Fibroblast of villous mesenchyme (primary cell): ENCODE results near the gene KCNS3. TPM values are rescaled to one million over a fixed set of nuclear protein-coding genes. Genes with fewer than 3 reads are reported as not detected.

Experiments
- DNase-seq: peaks from one replicate; pipeline ENCODE4 v3.0.0-alpha.2; 2010; ENCODE audit warnings: low read depth
- H3K4me3 ChIP-seq: 2 replicates; pipeline ENCODE4 v1.5.1; 2011; ENCODE audit warnings: low read depth, mild to moderate bottlenecking, low read length
- total RNA-seq: library from RNA; depleted of rRNA; stranded (reverse); fragments of >200 nt; gene quantifications from 2 replicates; pipeline ENCODE4 v1.2.3, GENCODE V29; 2012
- TF ChIP-seq, protein P1 (sequence below): IDR thresholded peaks from 2 replicates; pipeline ENCODE4 v1.5.1; 2012; ENCODE audit warnings: low read depth, mild to moderate bottlenecking, low read length; ENCODE audit not compliant: insufficient read depth

Gene KCNS3
- total RNA-seq, 1 donor, result 3.0 TPM

DNA sequence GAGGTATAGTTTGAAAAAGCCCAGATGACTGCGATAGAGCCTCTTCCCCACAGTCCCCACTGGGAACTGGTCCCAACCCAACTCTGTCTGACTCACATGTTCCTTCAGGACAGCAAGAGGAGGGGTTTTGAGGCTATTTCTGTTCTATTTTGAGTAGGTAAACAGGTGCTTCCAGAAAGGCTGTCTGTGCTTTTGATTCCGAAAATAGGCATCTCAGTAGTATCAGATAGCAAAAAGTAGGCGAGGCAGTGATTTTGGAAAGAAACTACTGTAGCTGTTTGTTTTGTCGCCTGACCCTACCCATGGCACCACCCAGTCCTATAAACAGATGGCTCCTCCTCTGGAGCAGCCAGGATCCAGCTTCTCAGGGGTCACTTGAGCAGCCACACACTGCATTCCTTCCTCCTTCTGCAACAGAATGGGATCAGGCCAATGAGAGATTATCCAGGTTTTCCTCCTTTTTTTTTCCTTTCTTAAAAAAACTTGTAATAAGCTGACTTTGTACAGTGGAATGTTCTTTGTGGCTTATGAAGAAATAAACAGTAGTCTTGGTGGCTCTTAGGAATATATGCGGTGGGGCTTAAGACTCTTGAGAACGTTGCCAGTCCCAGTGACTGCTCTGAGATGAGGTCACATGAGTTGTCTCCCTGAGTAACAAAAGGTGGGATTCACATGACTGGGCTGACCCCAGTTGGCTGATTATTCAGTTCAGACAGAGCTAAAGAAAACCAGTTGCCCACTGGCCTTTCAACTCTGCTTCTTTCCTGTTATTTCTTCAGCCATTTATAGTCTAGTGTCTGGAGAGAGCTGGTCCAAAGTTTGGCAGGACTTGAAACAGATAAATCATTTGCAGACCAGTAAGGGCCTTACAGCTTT is 98.6 kb downstream of the KCNS3 start:
- peak; percentile 100 for DNase-seq
- TF ChIP-seq, protein P1, sequence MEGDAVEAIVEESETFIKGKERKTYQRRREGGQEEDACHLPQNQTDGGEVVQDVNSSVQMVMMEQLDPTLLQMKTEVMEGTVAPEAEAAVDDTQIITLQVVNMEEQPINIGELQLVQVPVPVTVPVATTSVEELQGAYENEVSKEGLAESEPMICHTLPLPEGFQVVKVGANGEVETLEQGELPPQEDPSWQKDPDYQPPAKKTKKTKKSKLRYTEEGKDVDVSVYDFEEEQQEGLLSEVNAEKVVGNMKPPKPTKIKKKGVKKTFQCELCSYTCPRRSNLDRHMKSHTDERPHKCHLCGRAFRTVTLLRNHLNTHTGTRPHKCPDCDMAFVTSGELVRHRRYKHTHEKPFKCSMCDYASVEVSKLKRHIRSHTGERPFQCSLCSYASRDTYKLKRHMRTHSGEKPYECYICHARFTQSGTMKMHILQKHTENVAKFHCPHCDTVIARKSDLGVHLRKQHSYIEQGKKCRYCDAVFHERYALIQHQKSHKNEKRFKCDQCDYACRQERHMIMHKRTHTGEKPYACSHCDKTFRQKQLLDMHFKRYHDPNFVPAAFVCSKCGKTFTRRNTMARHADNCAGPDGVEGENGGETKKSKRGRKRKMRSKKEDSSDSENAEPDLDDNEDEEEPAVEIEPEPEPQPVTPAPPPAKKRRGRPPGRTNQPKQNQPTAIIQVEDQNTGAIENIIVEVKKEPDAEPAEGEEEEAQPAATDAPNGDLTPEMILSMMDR, result no peak
- no peak overlapping the region for H3K4me3 ChIP-seq

DNA sequence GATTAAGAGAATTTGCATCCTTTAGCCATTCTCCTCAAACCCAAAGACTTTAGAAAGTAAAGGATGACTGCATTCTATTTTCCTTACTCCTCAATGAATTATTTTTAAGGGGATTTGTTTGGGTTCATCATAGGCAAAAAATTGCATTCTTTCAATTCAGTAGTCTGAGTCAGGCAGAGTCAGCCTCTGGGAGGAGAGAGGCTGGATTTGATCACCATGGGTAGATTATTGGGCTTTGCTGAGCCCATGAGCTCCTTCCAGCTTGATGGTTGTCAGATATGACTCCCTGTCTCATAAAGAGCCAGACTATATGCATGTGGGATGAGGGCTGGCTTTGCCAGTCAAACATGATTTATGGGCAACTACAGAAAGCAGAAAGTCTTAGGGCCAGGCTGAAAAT is 101.2 kb downstream of the KCNS3 start:
- TF ChIP-seq, protein P1, result no peak
- peak; percentile 61 for DNase-seq
- no peak overlapping the region for H3K4me3 ChIP-seq

DNA sequence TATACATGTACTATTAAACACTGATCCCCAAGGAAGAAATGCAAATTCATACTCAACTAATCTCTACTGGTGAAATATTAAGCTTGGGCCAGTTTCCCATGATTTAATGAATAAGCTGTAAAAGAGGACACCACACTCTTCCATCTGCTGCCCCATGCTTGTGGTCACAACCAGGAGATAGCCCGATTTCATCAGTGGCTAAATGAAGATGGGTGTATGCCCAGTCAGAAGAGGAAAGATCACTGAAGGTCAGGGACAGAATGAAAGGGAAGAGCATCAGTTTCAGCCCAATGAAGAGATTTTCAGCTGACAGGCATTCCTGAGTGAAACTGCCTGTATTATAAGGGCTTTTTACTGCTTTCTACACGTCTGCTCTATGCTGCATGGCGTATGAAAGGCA is 103.5 kb downstream of the KCNS3 start:
- TF ChIP-seq, protein P1, result no peak
- H3K4me3 ChIP-seq, result no peak overlapping the region
- DNase-seq, result peak; percentile 60

Other genes starting within 250 kb of the KCNS3 start
- gene SMC6, start 124.9 kb upstream of the KCNS3 start, total RNA-seq, result 20.7 and 23.2 TPM in 2 replicates
- gene GEN1, start 124.5 kb upstream of the KCNS3 start, total RNA-seq, result 12.6 and 18.6 TPM in 2 replicates
- gene MSGN1, start 62.2 kb upstream of the KCNS3 start, total RNA-seq, result not detected in 2 replicates